ENCODE results near the gene ARHGAP23.

ARHGAP23 gene

DNA sequence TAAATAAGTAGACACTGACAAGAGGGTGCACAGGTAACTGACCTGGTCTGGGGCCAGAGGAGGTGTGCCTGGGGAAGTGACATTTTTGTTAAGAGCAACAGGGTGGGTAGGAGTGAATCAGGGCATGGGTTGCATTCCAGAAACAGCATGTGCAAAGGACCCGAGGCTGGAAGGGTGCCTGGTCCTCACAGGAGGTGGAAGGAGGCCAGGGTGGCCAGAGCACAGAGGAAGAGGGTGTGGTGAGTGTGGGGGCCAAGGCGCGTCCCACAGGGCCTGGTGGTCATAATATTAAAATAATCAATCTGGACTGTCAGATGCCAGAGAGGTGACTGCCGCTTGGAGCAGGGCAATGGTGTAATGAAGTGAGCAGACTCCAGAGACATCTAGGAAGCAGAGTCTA lies 14.3 kb downstream of the ARHGAP23 start:
- DNase-seq = no peak

DNA sequence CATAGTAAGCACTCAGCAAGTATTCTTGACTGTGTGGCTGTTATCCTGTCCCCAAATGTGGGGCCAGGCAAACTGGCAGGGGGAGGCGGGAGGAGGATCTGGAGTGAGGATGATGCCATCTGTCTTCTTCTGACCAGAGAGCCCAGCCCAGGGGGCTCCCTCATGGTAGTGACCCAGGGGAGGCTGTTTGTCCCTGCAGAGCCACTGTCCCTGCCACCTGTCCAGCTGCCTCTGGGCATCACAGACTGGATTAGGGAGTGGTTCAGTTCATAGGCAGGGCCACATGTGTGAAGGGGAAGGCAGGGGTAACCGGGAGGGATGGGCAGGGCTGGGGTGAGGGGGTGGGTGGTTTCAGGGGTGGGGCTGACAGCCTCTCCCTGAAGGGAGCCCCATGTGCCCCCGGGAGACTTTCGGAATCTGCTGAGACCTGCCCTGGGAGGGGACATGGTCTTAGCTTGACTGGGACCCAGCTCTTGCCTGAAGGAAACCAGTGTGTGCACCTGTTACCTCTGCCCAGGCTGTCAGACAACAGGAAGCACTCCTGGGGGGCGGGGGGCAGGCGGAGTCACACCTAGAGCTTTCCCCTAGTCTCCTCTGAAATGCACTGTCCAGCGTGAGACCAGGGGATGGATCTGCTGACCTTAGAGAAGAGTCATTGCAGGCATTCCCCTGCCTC lies 15.2 kb downstream of the ARHGAP23 start:
- DNase-seq = peak; percentile 38

DNA sequence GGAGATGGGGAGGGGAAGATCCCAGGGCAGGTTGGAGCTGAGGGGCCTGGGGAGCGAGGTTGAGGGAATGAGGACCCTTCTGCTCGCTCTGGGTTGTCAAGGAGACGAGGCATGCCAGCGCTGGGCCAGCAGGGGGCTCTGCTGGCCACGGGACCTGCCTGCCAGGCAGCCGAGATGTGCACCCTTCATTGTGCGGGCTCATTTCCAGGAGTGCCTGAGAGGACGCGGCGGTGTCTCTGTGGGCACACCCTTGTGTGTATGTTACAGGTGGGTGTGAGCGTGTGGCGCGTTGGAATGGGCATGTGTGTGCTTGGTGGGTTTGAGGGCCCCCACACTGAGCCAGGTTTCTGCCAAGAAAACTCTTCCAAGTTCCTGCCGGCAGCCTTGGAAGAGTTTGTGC lies 15.9 kb downstream of the ARHGAP23 start:
- peak; percentile 86 for DNase-seq

DNA sequence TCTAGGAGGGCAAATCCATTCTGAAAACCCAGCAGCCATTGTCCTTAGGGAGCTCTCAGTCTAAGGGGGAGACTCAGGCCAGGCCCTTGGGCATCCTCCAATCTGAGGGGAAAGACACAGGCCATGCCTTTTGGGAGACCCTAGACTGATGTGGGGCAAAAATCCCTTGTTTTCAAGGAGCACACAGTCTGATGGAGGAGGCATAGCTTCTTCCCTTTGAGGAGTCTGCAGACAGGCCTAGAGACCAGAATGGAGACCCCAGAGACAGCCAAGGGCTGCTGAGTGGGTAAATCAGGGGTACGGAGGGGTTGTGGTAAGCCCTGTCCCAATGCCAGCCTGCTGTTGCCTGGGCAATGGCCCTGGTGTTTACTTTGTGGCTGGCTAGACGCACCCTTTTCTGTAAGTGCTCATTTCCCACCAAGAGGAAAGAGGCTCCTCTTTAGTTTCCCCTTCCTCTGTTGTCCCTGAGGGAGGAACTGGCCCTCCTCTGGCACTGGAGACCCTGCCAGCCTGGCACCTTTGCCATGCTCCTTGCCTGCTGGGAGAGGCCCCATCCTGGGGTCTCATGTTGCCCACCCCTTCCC lies 19.3 kb downstream of the ARHGAP23 start:
- peak; percentile 57 for DNase-seq

DNA sequence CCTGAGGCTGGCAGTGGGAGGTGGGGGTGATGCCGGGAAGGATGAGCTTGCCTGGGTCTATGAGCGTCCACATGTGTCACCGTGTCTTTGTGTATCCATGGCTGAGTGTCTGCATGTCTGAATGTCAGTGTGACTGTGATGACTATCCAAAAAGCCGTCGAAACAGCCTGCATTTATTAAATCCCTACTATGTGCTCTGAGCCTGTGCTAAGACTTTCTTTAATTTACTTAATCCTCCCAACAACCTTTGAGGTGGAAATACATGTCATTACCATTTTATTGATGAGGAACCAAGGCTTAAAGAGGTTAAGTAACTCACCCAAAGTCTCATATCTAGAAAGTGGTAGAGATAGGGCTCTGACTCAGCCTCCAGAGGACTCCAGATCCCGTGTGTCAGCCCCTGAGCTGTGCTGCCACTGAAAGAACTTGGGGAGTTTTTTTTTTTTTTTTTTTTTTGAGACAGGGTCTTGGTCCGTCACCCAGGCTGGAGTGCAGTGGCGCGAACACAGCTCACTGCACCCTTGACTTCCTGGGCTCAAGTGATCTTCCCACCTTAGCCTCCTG lies 20.0 kb downstream of the ARHGAP23 start:
- DNase-seq = no peak

DNA sequence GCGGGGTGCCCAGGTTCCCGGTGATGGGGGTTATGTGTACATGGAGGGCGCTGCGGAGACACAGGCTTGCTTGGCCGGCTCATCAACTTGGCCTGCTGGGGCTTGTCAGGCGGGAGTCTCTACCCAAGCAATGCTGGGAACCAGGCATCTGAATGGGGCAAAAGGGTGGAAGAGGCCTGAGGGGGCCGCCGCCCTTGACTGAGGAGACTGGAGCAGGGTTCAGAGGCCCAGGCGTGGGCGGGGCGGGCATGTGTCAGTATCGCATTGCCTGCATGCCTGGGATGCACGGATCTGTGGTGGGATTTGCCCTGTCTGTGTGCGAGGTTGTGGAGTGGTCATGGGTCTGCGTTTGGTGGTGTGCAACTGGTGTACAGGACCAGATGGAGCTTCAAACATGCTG lies 21.1 kb downstream of the ARHGAP23 start:
- no peak for DNase-seq

DNA sequence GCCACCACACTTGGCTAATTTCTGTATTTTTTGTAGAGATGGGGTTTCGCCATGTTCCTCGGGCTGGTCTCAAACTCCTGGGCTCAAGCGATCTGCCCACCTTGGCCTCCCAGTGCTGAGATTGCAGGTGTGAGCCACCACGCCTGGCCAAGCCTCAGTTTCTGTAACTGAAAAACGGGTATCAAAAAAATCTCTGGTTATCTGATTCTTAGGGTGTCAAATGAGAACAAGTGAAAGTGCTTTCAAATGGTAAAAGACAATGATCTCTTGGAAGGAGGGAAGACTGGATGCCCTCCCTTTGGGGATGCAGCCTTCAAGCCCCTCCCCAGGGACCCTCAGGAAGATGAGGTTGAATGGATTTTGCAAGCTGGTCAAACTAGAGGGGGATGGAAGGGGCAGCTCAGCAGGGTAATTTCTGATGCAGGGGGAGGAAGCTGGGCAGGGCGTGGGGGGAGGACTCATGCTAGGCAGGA lies 22.3 kb downstream of the ARHGAP23 start:
- no peak for DNase-seq

DNA sequence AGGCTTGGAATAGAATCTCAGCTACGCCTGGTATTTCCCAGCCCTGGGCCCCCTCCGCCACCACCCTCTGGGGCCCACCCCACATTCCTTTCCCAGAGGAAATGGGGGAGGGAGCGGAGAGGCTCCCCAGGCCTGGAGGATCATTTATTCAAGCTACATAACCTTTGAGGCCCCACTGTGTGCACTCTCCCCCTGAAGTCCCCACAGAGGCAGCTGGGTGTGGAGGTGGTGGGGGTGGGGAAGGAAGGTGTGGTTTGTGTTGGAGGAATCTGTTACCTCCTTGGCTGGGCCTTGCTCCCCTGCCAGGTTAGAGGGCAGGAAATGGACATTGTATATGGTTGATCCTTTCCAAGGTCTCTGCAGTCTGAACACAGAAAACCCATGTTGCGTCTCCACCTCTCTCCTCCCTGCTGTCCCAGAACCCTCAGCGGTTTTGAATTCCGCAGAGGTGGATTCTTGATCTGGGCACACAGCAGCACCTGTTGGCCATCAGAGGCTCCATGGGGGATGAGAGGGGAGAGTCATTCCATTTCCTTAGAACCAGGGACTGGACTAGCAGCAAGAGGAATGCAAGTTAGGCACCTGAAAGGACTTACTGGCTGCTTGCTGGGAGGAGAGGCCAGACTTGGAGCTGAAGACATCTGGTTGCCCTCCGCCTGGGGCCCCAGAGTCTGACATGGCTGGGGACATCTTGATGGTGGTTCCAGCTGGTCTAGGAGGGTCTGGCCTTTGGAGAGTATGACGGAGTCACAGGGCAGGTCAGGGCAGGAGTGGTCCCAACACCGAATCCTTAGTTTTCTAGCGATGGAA lies 23.0 kb downstream of the ARHGAP23 start:
- DNase-seq = no peak

DNA sequence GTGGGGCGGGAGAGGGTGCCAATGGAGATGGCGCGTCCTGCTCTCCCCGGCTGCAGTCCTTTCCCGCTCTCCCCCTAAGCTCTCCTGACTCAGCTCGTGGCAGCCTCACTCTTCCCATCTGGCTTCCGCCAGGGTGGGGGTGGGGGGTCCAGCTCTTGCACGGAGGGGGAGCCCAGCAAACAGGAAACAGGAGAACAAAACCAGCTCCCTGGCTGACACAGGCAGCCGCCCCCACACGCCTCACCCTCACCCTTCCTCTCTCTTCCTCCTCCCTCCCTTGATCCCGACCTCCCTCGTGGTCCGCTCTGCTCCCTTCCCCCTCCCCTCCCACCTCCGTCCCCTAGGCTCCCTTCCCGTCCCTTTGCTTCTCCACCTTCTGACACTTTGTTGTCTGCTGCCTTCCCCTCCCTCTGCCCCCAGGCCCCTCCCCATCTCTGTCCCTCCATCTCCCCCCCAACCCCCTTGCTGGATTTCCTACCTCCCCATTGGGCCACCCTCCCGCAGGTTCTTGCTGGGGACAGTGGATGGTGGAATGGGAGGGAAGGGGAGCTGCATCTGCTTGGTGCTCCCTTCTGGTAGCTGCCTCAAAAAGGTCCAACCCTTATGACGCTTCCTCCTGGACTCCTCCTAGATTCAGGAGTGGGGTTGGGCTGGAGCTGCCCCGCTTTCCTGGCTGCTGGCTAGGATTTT lies 23.7 kb downstream of the ARHGAP23 start:
- DNase-seq = no peak

DNA sequence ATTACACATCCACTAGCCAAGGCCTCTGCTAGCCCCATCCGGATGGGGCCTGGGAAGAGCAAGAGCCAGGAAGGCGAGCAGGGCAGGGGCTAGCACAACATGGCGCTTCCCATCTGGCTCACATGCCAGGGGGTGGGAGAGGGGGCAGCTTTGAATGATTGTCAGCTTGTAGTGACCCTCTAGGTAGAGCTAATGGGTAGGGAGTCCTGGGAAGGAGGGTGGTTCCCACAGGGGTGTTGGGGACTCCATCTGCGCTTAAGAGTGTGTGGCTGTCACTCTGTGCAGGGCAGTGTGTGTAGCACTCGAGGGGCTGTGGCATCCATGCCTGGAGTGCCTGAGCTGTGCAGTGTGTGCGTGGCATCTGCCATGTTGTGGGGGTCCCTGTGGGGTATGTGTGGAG lies 24.5 kb downstream of the ARHGAP23 start:
- no peak for DNase-seq

DNA sequence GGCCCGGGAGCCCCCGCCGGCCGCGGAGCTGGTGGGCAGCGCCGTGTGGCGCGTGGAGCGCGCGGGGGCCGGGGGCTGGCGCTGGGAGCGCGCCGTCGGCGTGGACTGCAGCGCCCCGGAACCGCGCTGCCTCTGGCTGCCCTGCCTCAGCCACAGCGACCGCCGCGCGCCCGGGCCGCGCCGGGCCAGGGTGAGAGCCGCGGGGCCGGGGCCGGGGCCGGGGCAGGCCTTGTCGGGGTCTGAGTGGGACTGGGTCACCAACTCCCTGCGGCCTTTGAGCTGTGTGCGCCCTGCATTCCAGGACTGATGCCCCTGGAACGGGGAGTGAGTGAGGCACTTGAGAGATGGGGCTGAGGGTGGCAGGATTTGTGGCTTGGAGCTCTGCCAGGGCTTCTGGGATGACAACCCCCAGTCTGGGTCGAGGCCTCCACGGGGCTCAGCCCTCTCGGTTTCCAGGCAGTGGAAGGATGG lies 25.7 kb downstream of the ARHGAP23 start:
- peak; percentile 44 for DNase-seq

DNA sequence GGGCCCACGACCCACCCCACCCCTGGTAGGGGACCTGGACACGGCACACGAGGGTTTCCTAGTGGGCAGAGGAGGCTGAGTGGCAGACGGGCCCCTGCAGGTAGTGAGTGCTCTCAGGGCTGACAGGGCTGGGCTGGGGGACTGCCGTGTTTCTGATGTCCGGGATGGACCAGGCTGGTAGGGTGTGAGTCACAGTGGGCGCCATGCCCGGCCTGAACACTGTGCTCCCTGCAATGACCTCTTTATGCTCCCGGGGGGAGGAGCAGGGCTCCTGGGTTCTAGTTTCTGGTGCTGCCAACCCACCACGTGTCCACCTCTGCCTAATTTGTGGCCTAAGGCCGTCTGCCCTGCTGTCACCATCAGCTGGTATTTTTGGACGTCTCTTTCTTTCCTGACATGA lies 26.3 kb downstream of the ARHGAP23 start:
- peak; percentile 59 for DNase-seq

DNA sequence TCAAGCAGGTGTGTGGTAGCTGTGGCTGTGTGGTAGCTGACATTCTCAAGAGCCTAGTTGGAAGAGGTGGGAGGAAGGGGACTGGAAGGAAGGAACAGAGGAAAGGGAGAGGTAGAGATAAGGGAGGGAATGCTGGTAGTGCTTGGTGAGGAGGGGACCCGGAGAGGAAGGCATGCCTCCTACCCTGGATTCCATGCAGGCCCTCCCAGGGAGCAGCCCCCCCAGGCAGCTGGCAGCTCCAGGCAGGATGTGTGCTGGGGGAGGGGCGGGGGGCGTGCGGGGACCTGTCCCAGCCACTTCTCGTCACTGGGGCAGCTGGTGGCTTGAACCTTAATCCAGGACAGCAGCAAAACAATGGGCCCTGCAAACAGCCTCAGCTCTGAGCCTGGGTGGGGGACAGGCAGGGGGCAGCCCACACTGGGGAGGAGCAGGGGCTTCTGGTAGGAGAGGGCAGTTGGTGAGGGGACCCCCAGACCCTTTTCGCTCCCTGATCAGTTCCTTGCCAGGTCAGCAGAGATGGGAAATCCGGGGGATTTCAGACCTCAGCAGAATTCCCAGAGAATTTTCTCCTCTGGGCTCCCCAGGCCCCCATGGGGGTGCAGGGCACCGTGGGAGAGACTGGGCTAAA lies 27.1 kb downstream of the ARHGAP23 start:
- DNase-seq = peak; percentile 48

DNA sequence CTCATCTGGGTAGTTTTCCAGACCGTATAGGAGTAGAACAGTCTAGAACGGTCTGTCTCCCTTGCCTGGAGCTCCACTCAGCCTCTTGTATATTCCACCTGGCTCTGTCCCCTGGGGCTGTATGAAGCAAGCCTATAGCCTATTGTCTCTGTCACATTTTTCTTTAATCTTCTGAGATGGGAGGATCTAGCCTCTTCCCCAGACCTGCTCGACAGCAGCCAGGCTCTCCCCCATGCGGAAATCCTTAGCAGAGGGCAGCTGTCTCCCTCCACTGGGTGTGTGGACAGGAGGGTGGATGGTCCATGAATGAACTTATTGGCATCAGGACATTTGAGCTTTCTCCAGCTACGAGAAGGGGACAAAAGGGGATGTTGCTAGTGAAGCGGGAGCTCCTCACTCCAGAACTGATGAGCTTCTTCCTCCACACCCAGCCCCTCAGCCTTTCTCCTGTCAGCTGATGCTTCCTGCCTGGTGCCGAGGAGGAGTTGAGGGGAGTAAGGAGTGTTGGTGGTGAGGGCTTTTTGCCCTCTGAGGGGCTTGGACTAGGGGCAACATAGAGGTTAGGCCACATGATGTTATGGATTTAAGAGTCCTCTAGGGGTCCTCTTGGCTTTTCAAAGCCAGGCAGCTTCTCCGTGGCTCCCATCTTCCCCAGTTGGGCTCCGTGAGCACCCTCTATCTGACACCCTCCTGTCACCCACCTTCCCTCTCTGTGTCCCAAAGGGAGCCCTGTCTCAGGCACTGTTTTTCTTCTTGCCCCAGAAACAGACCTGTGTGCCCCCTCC lies 28.0 kb downstream of the ARHGAP23 start:
- peak; percentile 50 for DNase-seq

DNA sequence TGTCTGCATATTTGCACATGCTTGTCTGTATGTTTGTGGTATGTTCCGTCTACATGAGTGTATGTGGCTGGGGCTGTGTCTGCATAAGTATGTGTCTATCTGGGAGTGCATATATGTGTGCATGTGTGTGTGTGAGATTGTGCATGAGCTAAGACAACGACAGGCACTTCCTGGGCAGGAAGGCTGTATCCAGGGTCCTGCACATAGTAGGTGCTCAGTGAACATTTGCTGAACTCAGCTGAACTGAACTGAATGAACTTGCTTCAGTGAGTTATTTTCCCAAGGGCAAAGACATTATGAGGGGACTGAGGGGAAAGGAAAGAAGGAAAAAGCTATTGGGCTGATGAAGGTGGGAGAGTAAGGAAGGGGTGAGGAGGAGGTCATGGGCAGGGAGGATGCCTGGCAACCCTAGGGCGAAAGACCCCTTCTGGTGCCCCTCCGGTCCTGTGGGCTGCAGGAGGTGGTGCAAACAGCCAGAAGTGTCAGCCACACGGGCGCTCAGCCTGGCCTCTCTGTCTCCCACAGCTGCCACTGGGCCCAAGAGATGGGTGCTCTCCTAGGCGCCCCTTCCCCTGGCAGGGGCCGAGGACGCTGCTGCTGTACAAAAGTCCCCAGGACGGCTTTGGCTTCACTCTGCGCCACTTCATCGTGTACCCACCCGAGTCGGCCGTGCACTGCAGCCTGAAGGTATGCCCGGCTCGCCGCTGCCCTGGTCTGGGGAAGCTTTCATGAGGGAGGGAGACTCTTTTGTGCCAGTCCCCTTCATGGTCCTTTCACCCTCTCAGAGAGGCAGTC lies 29.5 kb downstream of the ARHGAP23 start:
- DNase-seq = no peak

DNA sequence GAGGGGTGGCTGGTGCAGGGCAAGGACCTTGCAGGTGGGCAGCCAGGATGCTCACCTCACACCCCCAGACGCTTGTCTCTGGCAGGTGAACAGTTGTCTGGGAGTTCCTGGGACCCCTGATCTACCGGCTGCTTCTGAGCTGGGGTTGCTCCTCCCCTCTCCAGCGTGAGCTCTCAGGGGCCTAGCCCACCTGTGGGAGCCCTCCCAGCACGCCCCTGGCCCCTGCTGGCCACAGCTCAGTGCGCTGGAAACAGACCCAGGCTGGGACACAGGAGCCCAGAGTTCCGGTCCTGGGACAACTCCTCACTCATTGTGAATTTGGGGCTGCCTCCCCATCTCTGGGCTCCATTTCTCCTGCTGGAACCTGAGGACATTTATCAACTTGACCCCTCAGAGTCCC lies 30.3 kb downstream of the ARHGAP23 start:
- DNase-seq = no peak

DNA sequence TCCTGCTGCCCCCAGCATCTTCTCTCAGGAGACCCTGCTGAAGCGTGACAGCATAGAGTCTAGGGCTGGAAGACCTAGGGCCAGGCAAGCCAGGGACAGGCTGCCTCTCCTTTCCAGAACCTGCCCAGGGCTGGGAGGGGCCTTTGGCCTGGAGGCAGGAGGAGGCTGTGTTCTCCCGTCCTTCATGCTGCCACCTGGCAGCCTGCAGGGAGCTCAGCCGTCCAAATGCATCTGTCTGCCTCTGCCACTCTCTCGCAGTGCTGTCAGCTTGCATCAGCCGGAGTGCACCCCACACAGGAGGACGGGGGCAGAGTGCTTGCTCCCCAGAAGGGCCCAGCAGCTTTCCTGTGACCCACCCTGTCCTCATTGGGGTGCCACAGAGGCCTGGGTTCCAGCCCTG lies 31.3 kb downstream of the ARHGAP23 start:
- DNase-seq = peak; percentile 77

DNA sequence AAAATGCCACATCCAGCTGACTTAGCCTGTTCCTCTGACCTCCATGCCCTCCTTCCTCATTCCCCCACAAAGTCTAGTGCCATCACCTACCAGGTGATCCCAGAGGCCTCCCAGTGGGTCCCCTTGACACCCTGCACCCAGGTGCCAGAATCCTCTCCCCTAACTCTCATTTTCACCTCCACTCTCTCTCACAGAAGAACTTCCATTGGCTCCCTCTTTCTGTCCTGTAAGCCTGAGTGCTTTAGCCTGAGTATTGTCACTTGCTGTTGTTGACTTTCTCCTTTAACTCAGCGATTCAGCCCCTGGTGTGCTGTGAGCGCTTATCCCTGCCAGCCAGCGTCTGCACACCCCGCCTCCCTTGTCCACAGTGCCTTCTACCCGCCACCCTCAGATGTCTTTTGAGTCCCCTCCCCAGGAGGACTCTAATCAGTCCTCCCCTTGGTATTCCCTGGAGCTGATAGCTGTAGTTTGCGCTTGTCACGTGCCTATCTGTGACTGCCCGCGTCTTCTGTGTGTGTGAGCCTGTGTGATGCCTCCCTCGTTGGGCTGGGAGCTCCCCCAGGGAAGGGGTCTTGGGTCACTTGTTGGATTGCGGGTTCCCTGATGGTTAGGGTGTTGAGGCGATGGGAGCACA lies 31.9 kb downstream of the ARHGAP23 start:
- peak; percentile 65 for DNase-seq

DNA sequence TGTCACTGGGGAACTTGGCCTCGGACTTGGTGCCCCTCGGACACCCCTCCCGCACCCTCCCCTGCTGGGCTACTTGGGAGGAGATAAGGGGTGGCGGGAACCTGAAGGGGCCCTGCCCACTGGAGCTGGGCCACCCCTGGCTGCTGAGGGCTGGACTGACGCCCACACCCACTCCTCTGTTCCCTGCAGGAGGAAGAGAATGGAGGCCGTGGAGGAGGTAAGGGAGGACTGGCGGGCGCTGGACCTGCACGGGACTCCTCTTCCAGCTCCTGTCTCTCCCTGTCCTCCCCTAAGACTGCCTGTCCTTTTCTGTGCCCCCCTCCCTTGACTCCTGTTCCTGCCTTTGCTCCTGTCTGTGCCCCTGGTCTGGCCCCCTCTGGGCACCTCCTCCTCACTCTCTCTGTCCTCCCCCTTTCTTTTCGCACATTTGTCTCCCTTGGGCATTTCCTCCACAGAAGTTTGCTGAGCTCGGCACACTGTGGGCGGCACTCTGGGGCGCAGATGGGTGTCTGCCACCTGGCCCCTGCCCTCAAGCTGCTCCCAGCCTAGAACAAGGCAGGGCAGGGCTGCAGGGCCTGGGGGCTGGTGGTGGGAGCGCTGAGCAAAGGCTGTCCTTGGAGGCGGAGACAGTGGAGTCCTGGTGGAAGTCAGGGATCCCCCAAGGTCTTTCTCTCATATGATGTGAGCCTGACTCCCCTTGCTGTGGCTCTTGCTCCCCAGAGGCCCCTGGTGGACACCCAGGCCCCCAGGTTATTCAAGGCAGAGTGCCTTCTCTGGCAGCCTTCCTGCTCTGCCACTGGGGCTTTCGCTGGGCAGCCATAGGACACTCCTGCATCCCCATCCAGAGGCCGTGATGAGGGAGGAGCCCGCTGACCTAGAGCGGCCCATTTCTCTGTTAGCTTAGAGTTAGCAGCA lies 32.7 kb downstream of the ARHGAP23 start:
- DNase-seq = no peak

Measured in NCI-H69 (cell line).